ENCODE measurements around the gene MED16. TPM values are rescaled to one million over a fixed set of nuclear protein-coding genes. Genes with fewer than 3 reads are reported as not detected.
A peak's percentile ranks its signal among the peaks of the same experiment; 100 is the strongest.

The MED16 gene
- total and polyA plus RNA-seq, 2 of the 13 experiments (the other 11 are each of a cell fraction or from before 2014, with no cell fraction given), result 13.3 to 14.8 TPM

GRCh38 chr19:934865-935479 lies 42.0 kb upstream of the MED16 start (continued):
- TF ChIP-seq MIER2 (CRISPR knock-in tag; IDR thresholded peaks at IDR 0.05), result peak; percentile 57; the same call in 1 of the 2 replicates
- TF ChIP-seq FOXC1 (CRISPR knock-in tag; IDR thresholded peaks at IDR 0.05; ENCODE audit: borderline replicate concordance), result no peak
- peak in 1 of 2 experiments; percentile 41; a peak in 1 of 4 replicates for TF ChIP-seq ATF4 (CRISPR knock-in tag; IDR thresholded peaks at IDR 0.05)
- TF ChIP-seq ZBTB7A (CRISPR knock-in tag; IDR thresholded peaks at IDR 0.05), result no peak
- TF ChIP-seq, protein P1, sequence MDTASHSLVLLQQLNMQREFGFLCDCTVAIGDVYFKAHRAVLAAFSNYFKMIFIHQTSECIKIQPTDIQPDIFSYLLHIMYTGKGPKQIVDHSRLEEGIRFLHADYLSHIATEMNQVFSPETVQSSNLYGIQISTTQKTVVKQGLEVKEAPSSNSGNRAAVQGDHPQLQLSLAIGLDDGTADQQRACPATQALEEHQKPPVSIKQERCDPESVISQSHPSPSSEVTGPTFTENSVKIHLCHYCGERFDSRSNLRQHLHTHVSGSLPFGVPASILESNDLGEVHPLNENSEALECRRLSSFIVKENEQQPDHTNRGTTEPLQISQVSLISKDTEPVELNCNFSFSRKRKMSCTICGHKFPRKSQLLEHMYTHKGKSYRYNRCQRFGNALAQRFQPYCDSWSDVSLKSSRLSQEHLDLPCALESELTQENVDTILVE (CRISPR knock-in tag; IDR thresholded peaks at IDR 0.05), result peak; percentile 88
- peak; percentile 99 for TF ChIP-seq SKI (IDR thresholded peaks at IDR 0.05; ENCODE audit: partially characterized antibody)
- TF ChIP-seq ZNF704 (CRISPR knock-in tag; IDR thresholded peaks at IDR 0.05; ENCODE audit: borderline replicate concordance), result 0 out of 2 replicates have a peak, but pooled peaks have one; percentile 71
- TF ChIP-seq CHD2 (IDR thresholded peaks at IDR 0.05; ENCODE audit: low read depth, low read length), result no peak
- no peak for TF ChIP-seq PHB2 (IDR thresholded peaks at IDR 0.05; ENCODE audit: partially characterized antibody)
- no peak; the same call in 1 of the 2 replicates for TF ChIP-seq ZNF567 (CRISPR knock-in tag; IDR thresholded peaks at IDR 0.05; ENCODE audit: borderline replicate concordance)
- TF ChIP-seq ZNF138 (CRISPR knock-in tag; IDR thresholded peaks at IDR 0.05; ENCODE audit: low read depth), result no peak
- TF ChIP-seq, protein P2, sequence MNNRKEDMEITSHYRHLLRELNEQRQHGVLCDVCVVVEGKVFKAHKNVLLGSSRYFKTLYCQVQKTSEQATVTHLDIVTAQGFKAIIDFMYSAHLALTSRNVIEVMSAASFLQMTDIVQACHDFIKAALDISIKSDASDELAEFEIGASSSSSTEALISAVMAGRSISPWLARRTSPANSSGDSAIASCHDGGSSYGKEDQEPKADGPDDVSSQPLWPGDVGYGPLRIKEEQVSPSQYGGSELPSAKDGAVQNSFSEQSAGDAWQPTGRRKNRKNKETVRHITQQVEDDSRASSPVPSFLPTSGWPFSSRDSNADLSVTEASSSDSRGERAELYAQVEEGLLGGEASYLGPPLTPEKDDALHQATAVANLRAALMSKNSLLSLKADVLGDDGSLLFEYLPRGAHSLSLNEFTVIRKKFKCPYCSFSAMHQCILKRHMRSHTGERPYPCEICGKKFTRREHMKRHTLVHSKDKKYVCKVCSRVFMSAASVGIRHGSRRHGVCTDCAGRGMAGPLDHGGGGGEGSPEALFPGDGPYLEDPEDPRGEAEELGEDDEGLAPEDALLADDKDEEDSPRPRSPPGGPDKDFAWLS (CRISPR knock-in tag; IDR thresholded peaks at IDR 0.05; ENCODE audit: borderline replicate concordance), result 0 out of 2 replicates have a peak, but pooled peaks have one; percentile 61
- TF ChIP-seq ZFP36 (IDR thresholded peaks at IDR 0.05; ENCODE audit: borderline replicate concordance, low read depth, low read length, partially characterized antibody), result no peak
- TF ChIP-seq ZNF572 (CRISPR knock-in tag; IDR thresholded peaks at IDR 0.05), result no peak; the same call in 1 of the 2 replicates
- TF ChIP-seq SMARCE1 (IDR thresholded peaks at IDR 0.05; ENCODE audit: borderline replicate concordance), result no peak
- TF ChIP-seq UBTF (CRISPR knock-in tag; IDR thresholded peaks at IDR 0.05), result peak; percentile 96
- no peak for TF ChIP-seq ZNF879 (CRISPR knock-in tag; IDR thresholded peaks at IDR 0.05)
- TF ChIP-seq DZIP1 (CRISPR knock-in tag; IDR thresholded peaks at IDR 0.05), result no peak
- no peak for TF ChIP-seq ZNF615 (CRISPR knock-in tag; IDR thresholded peaks at IDR 0.05; ENCODE audit: borderline replicate concordance)
